Right renal pelvis (tissue), 4 donors: ENCODE results near the gene FASTKD3. TPM values are rescaled to one million over a fixed set of nuclear protein-coding genes. Genes with fewer than 3 reads are reported as not detected.
"Not testable (repeated sequence)": the region's sequence is repeated elsewhere in the genome, so short reads cannot be mapped to it uniquely, and the experiment has no call there.

ENCODE experiments used
- DNase-seq, 4 donors: peaks; one replicate each; pipeline ENCODE4 v3.0.0-alpha.2; 2013; ENCODE audit warnings: low read depth in 4 of 4, low spot score in 3 of 4, missing footprints in 1 of 4
- polyA plus RNA-seq, 4 donors: library from polyadenylated mRNA; unstranded; fragments of 120-200 nt; gene quantifications; one replicate each; pipeline ENCODE4 v1.2.1, GENCODE V29; 2013; ENCODE audit not compliant: insufficient read length in 4 of 4

Gene FASTKD3
- polyA plus RNA-seq, result 10 to 100 TPM; 22.5 to 32.9 (median 27.4) TPM

- peak; percentile 79 to 86 (median 84) for DNase-seq
Measured at GRCh38 chr5:7868773-7869473, at the start of gene FASTKD3, which contains the start of gene MTRR. FASTKD3 (minus strand) TSS chr5:7869031; CDS start chr5:7868083, 948 bp downstream. MTRR (plus strand) TSS chr5:7869148; CDS start chr5:7870795, 1,647 bp downstream.

- no peak for DNase-seq
Measured at GRCh38 chr5:7917130-7918123, 48.6 kb upstream of the FASTKD3 start.

- no peak for DNase-seq
Measured at GRCh38 chr5:7916171-7916804, 47.5 kb upstream of the FASTKD3 start.

- DNase-seq, result not testable (repeated sequence)
Measured at GRCh38 chr5:7911429-7911771, 42.6 kb upstream of the FASTKD3 start.

GRCh38 chr5:7910738-7911428, 42.1 kb upstream of the FASTKD3 start:
- DNase-seq, result no peak

GRCh38 chr5:7908317-7908716, 39.5 kb upstream of the FASTKD3 start:
- no peak for DNase-seq

- DNase-seq, result no peak
Measured at GRCh38 chr5:7907612-7908011, 38.8 kb upstream of the FASTKD3 start.

- no peak for DNase-seq
Measured at GRCh38 chr5:7904170-7904569, 35.3 kb upstream of the FASTKD3 start.

- DNase-seq, result no peak
Measured at GRCh38 chr5:7902666-7903625, 34.1 kb upstream of the FASTKD3 start.

GRCh38 chr5:7902201-7902600, 33.4 kb upstream of the FASTKD3 start:
- no peak for DNase-seq

- no peak for DNase-seq
Measured at GRCh38 chr5:7897014-7897600, 28.3 kb upstream of the FASTKD3 start.

- DNase-seq, result no peak
Measured at GRCh38 chr5:7894860-7895259, 26.0 kb upstream of the FASTKD3 start.

GRCh38 chr5:7894439-7894838, 25.6 kb upstream of the FASTKD3 start:
- no peak for DNase-seq

GRCh38 chr5:7888901-7889300, 20.1 kb upstream of the FASTKD3 start:
- DNase-seq, result no peak

- no peak for DNase-seq
Measured at GRCh38 chr5:7886849-7887475, 18.1 kb upstream of the FASTKD3 start.

- no peak for DNase-seq
Measured at GRCh38 chr5:7884491-7885267, 15.8 kb upstream of the FASTKD3 start.

GRCh38 chr5:7882926-7883325, 14.1 kb upstream of the FASTKD3 start:
- DNase-seq, result no peak

GRCh38 chr5:7881816-7882215, 13.0 kb upstream of the FASTKD3 start:
- no peak for DNase-seq
